Activated CD8-positive, alpha-beta memory T cell treated with anti-CD3 and anti-CD28 coated beads for 1 hour (primary cell): ENCODE data around the gene LYSMD1.

Experiments used
- DNase-seq, 2 donors: peaks; one replicate each; pipeline ENCODE4 v3.0.0-alpha.2; 2020; ENCODE audit warnings: low read depth in 1 of 2; ENCODE audit errors: extremely low read depth in 1 of 2

The LYSMD1 gene

DNA sequence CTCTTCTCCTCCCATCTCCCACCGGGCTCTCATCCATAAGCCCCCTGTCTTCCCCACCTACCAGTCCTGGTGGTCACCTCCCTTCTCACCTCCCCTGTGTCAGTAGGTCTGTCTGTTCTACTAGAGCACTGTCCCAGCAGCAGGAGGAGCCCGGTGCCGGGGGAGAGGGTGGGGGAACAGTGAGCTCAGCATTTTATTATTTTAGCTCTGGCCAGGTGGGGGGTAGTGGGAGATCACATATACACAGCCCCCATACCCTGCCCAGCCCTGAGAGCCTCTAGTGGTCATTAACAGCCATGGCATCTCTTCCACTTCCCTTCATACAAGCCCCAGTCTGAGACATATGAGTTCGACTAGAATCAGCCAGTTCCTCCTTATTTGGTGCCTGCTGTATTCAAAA is 10.2 kb upstream of the LYSMD1 start, which contains the start of gene TMOD4:
Gene TMOD4, minus strand, starts transcription at position 119 of the 400 bp plus-strand sequence. CDS start 1,106 bp downstream, outside the sequence.
- DNase-seq = no peak

DNA sequence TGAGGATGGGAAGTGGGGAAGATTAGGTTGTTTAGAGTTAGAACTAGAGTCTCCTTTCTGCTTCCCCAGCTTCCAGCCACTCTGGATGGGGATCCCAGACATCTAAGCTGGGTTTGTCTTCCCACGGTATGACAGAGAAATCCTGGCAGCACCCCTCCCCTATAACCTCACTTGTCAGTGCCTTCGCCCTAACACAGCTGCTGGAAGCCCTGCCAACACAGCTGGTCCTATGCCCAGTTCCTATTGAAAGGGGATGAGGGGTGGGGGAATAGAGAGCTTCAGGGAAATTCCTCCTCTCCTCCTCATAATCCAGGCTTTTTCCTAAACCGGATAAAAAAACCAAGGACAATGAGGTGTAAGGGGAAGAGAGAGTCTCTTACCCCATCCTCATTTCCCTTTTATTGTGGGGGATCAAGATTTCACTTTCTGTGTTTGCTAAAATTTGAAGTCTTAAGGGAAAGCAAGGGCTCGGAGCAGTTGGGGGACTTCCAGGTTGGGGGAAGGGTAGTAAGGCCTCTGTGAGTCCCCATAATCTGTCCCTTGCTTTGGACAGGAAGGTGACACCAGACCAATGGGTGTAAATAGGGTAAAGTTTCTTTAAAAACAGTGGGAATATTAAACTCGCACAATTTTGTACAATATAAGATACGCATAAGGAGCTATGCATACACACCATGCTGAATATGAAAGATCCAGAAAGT is 9.5 kb upstream of the LYSMD1 start:
- no peak for DNase-seq

- no peak for DNase-seq
Measured at GRCh38 chr1:151171190-151171589, 5.5 kb upstream of the LYSMD1 start.

DNA sequence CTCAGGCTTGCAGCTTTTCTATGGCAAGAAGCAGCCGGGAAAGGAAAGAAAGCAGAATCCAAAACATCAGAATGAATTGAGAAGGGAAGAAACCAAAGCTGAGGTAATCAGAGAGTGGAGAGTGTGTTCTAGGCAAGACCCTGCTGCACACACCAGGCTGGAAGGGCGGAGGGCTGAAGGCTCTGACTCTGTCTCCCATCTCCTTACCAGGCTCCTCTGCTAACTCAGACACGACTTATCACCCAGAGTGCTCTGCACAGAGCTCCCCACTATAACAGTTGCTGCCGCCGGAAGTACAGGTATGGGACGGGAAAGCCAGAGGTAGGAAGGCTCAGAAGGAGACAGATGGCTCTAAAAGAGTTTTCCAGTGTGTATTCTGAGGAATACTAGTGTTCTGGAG is 1.4 kb upstream of the LYSMD1 start:
- no peak for DNase-seq

- no peak for DNase-seq
Measured at GRCh38 chr1:151166505-151166956, 829 bp upstream of the LYSMD1 start.

GRCh38 chr1:151165281-151165737 is 393 bp downstream of the LYSMD1 start:
- no peak for DNase-seq

GRCh38 chr1:151164732-151165280 is 896 bp downstream of the LYSMD1 start:
- no peak for DNase-seq

DNA sequence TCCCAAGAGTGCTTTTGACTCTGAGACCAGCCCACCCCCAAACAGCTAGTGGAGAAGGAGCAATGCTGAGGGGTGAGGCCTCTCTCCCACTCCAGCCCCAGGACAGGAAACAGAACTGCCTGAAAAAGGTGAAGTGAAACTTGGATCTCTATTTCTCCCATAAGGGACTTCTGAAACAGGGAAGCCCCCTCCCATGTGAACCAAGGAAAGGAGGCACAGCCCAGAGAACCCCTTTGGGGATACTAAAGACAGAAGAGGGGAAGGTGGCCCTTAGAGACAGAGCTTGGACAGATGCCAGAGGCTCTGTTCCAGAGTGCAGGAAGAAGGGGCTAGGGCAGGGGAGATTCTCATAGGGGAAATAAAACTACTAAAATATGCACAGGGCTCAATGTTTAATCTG is 6.3 kb downstream of the LYSMD1 start:
- DNase-seq = no peak

DNA sequence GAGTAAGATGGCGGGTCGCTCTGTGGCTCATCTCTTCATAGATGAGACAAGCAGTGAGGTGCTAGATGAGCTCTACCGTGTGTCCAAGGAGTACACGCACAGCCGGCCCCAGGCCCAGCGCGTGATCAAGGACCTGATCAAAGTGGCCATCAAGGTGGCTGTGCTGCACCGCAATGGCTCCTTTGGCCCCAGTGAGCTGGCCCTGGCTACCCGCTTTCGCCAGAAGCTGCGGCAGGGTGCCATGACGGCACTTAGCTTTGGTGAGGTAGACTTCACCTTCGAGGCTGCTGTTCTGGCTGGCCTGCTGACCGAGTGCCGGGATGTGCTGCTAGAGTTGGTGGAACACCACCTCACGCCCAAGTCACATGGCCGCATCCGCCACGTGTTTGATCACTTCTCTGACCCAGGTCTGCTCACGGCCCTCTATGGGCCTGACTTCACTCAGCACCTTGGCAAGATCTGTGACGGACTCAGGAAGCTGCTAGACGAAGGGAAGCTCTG is 6.9 kb downstream of the LYSMD1 start:
- DNase-seq = no peak

DNA sequence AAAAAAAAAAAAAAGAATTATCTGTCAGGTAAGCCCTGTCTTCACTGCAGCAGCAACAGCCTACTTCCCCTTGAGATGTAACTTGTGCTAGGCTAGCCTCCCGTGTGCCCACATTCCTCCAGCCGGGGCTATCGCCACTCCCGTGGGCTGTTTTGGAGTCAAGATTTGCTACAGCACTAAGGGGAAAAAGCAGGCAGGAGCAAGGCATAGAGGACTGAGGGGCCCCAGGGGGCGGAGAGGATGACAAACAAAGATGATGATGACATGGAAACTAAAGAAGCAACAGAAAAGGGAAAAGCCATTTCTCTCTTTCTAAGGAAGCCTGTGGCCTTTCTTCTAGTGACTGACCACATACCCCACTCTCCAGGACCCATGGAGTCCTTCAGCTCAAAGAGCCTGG is 7.4 kb downstream of the LYSMD1 start:
- DNase-seq = no peak

DNA sequence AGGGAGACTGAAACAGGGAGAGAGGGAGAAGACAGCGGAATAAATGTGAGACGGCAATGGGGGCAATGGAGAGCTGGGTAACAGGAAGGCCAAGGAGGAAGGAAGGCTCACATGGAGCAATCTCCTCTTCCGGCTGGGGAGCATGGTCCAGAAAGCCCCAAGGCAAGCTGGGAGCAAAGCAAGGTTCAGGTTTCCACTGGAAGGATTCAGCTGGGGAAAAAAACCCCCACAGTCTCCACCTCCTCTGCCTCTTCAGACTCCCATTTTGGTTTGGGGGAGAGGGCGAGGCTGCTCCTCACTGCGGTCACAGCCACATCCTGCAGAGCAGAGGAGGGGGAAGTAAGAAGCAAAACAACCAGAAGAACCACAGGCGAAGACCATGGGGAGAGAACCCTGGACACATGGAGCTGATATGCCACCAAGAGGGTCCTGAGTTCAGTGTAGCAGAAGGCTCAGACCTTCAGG is 8.6 kb downstream of the LYSMD1 start:
- peak in 1 of 2 donors; percentile 33 for DNase-seq

- peak; percentile 35 to 58 for DNase-seq
Measured at GRCh38 chr1:151156515-151156819, 9.2 kb downstream of the LYSMD1 start, which contains the start of gene TNFAIP8L2. Gene TNFAIP8L2, plus strand, starts transcription at chr1:151156649. Its CDS starts 2,049 bp downstream, at chr1:151158698.

DNA sequence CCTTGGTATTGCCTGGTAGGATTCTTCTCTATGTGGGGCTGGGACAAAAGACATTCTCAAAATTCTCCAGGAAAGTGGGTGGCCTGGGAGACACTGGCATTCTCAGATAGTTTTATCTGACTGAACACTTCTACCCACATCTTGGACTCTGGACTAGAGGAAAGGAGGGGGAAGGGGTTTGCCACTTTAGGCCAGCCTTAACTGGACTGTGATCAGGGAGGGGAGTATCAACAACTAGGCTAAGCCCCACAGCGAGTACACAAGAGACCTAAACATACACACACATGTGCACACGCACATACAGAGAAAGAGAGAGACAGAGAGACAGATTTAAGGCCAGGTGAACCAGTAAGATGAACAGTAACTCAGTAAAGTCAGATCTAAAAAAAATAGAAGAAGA is 18.0 kb downstream of the LYSMD1 start:
- DNase-seq = no peak

GRCh38 chr1:151147132-151147503 is 18.6 kb downstream of the LYSMD1 start:
- DNase-seq = no peak

DNA sequence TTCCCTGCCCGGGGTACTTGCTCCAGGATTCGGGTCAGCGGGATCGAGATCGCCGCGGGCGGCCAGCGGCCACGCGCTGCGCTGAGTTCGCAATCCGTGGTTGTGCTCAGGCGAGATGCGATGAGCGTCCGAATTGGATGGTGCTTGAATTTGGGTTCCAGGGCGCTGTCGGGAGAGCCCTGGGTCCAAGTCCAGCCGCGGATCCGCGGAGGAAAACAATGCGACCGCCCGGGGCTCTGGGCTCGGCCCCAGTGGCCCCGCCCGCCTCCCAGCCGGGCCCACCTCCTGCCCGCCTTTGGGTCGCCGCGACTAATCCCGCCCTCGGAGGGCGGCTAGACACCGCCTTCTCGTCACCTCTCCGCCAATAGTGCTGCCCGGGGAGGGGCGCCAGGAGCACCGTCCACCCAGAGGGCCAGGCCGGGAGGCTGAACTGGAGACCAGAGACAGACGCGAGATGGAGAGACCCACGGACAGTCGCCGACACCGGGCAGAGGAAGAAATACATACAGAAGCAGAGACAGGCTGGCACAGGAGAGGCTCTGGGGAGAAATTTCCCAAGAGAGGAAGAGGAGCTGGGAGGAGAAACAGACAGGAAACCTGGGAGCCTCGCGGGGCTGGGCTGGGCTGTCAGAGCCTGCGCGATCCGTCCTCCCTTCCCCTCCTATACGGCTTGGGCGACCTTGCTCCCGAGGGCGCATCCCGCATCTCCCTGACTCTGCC is 19.1 kb downstream of the LYSMD1 start, which contains the start of gene SEMA6C:
Gene SEMA6C, minus strand, starts transcription at position 220 of the 720 bp plus-strand sequence. CDS start 4,010 bp downstream, outside the sequence.
- peak in 1 of 2 donors; percentile 79 for DNase-seq

- DNase-seq = no peak
Measured at GRCh38 chr1:151146072-151146411, 19.7 kb downstream of the LYSMD1 start.

DNA sequence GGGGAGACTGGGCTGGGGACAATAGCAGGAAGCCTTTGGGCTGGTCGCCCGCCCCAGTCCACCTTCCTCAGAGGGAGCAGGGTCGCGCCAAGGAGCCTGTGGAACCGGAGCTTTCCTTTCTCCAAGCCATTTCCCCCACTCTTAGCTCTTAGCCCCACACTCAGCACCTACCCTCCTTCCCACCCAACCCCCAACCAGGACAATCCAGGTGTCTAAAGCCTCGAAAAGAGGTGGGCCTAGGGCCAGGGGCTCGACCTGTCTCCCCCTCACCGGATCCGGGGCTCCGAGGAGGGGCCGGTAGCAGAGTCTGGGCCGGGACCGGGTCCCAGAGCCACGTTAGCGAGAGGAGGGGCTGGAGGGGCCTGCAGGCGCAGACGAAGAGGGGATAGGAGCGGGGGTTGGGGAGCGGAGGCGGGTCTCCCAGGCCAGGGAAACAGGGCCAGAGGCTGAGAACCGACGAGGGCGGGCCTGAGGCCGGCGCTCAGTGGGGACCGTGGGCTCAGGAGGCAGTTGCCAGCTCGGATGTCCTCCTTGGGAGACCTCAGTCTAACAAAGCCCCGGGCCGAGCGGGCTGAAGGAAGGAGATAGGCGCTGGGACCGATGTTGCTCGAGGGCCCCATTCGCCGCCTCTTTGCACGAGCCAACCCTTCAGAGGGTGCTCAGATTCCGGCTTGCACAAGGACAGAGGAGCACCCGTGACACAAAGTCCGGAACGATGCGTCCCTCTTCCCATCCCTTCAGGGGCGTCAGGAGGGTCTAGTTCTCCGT is 20.2 kb downstream of the LYSMD1 start:
- DNase-seq = no peak

DNA sequence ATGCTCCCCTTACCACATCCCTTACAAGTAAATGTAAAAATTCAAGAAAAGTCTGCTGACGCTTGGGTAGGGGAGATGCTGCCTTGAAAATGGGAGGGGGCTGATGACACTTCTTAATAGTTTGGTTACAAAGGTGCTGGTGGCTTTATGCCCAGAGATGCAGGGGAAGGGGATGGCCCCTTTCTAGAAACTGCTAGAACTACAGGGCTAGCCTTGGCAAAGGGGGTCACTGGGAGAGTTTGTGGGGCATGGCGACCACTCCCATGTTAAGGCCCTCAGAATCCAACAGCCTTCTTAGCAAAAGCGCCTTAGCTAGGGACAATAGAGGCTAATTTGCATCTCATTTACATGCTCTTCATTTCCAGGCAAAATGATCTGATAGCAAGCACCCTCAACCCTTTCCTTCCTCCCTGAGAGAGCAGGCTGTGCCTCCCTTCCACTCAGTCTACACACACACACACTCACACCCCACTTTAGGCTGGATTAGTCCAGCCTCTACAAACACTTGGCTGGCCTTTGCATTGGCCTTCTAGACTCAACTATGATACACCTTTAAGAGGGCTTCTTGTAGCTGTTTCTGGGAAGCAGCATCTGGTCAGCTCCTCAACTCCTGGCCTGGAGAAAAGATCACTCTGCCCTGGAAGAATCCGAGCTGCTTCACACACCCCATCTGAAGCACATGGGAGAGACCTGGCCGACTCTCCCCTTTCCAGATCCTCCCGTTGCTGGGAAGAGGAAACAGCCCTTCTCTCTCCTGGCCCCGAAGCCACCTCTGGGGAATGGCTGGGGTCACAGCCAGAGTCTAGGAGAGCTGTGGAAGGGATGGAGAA is 21.0 kb downstream of the LYSMD1 start:
- no peak for DNase-seq

- DNase-seq = no peak
Measured at GRCh38 chr1:151143986-151144385, 21.7 kb downstream of the LYSMD1 start.

DNA sequence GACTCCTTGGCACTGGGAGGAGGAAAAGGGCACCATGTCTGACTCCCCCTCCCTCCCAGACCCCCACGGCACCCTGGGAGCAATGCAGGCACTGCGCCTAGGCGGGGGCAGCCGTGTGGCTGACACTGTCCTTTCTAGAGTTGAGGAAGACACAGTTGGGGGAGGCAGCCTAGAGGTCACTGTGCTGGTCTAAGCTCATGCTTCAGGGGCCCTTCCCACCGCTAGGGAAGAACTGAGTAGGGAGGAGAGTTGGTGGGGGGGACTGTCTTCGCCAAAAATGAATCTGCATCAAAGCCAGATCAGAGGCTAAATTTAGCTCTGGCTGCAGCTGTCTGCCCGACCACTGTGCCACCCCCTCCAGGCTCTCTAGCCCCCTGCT is 22.7 kb downstream of the LYSMD1 start:
- no peak for DNase-seq
